OCI-LY7 (cell line): ENCODE measurements around the gene NID2. TPM values are rescaled to one million over a fixed set of nuclear protein-coding genes. Genes with fewer than 3 reads are reported as not detected.

Experiments
- BruUV-seq: library from RNA; stranded (reverse); fragments of 400-500 nt; replicated peaks from 2 replicates; lab custom pipeline; 2021; lab: Mats Ljungman, UMichigan
- CTCF ChIA-PET: fragments of 300-600 bp; sonication (Branson Sonifier 250); formaldehyde crosslinking; loops from one replicate; lab custom pipeline; 2022; ENCODE audit warnings: antibody characterized with exemption; ENCODE audit not compliant: unreplicated experiment; lab: Charles Lee
- POLR2A ChIA-PET: fragments of 300-600 bp; sonication (Branson Sonifier 250); formaldehyde crosslinking; loops from one replicate; lab custom pipeline; 2022; ENCODE audit warnings: antibody characterized with exemption; lab: Charles Lee
- DNase-seq: peaks from one replicate; pipeline ENCODE4 v3.0.0-alpha.2; 2015; ENCODE audit warnings: low spot score
- H2AFZ ChIP-seq: fragments of 200-600 bp; sonication (generic), shearing (Covaris generic); 2 replicates; pipeline ENCODE4 v1.6.1; 2014; ENCODE audit warnings: mild to moderate bottlenecking, antibody characterized with exemption, low read length, moderate library complexity
- H3K27ac ChIP-seq: fragments of 200-600 bp; sonication (generic); 2 replicates; pipeline ENCODE4 v1.5.1; 2014; ENCODE audit warnings: mixed run types, low read depth, mild to moderate bottlenecking, moderate library complexity, low read length, inconsistent platforms; ENCODE audit not compliant: poor library complexity, severe bottlenecking
- H3K36me3 ChIP-seq: fragments of 200-600 bp; sonication (generic); 2 replicates; pipeline ENCODE4 v1.6.1; 2014; ENCODE audit warnings: mild to moderate bottlenecking, antibody characterized with exemption, low read length, moderate library complexity, mixed read lengths; ENCODE audit not compliant: insufficient read depth
- H3K4me1 ChIP-seq: fragments of 200-600 bp; sonication (generic); 2 replicates; pipeline ENCODE4 v1.5.1; 2014; ENCODE audit warnings: mild to moderate bottlenecking, low read length; ENCODE audit not compliant: insufficient read depth, poor library complexity, severe bottlenecking
- H3K4me2 ChIP-seq: fragments of 200-600 bp; sonication (generic); 2 replicates; pipeline ENCODE4 v1.6.1; 2014; ENCODE audit warnings: mild to moderate bottlenecking, low read length
- H3K4me3 ChIP-seq: fragments of 200-600 bp; sonication (generic); 2 replicates; pipeline ENCODE4 v1.5.1; 2014; ENCODE audit warnings: mild to moderate bottlenecking, low read depth, low read length; ENCODE audit not compliant: poor library complexity, severe bottlenecking
- H3K79me2 ChIP-seq: fragments of 200-600 bp; sonication (generic); 2 replicates; pipeline ENCODE4 v1.6.1; 2016; ENCODE audit warnings: low read depth, mild to moderate bottlenecking, low read length, moderate library complexity, mixed read lengths; ENCODE audit not compliant: insufficient read depth
- H3K9me2 ChIP-seq: fragments of 200-600 bp; sonication (generic); 2 replicates; pipeline ENCODE4 v1.6.1; 2016; ENCODE audit warnings: mild to moderate bottlenecking, low read length, mixed read lengths; ENCODE audit not compliant: insufficient read depth
- H3K9me3 ChIP-seq: fragments of 200-600 bp; sonication (generic); 2 replicates; pipeline ENCODE4 v1.6.1; 2014; ENCODE audit warnings: mild to moderate bottlenecking, mixed run types, low read length, mixed read lengths
- H4K20me1 ChIP-seq: fragments of 200-600 bp; sonication (generic); 2 replicates; pipeline ENCODE4 v1.6.1; 2014; ENCODE audit warnings: mild to moderate bottlenecking, antibody characterized with exemption, low read length, moderate library complexity, mixed read lengths; ENCODE audit not compliant: insufficient read depth
- CTCF ChIP-seq: fragments of 200-600 bp; sonication (generic); conservative IDR thresholded peaks from 2 replicates; pipeline ENCODE4 v1.5.1; 2014; ENCODE audit warnings: mild to moderate bottlenecking, antibody characterized with exemption, low read length, moderate library complexity, mixed read lengths
- EZH2phosphoT487 ChIP-seq: fragments of 200-600 bp; sonication (generic); IDR thresholded peaks from 2 replicates; pipeline ENCODE4 v1.6.1; 2018; ENCODE audit warnings: low read depth, borderline replicate concordance, mild to moderate bottlenecking, mixed run types, antibody characterized with exemption, low read length, moderate library complexity, mixed read lengths
- intact Hi-C: fragments of 100-400 bp; cut with micrococcal nuclease; formaldehyde crosslinking; loops from one replicate; pipeline ENCODE4 v1.10.0; 2022; ENCODE audit not compliant: unreplicated experiment
- total RNA-seq, 2 experiments: library from RNA; depleted of rRNA in 1 of 2; stranded (reverse); fragments of >200 nt in 1 of 2; shearing (Covaris generic) in 1 of 2; gene quantifications; 2 replicates each; pipeline ENCODE4 v1.2.3, GENCODE V29; 2014 to 2022

Gene NID2
- total RNA-seq, 2 experiments from 2014 or later, result not detected

GRCh38 chr14:52003324-52003723, 65.5 kb downstream of the NID2 start:
- Histone ChIP-seq H3K9me3 (no peaks in the 10 kb centered on the region), H3K4me3 (no peak overlapping the region), H3K9me2 (no peaks in the 10 kb centered on the region), H3K79me2 (peaks cover 12% of the 10 kb centered on the region; the same call in 1 of the 2 replicates), H3K4me2 (no peak overlapping the region), H3K36me3 (peaks cover 100% of the 10 kb centered on the region), H3K27ac (no peak overlapping the region), H4K20me1 (peaks cover 11% of the 10 kb centered on the region; the same call in 1 of the 2 replicates), H2AFZ (no peak overlapping the region), H3K4me1 (no peaks in the 10 kb centered on the region)
- TF ChIP-seq EZH2phosphoT487 (no peak), CTCF (no peak)
- no TSS peak for BruUV-seq
- ChIA-PET CTCF (no interaction called here), POLR2A (interaction anchor here (1.6 kb wide), 1 partner anchor 10 kb away, joined by 3 read pairs; no protein-coding TSS in a partner anchor)
- no peak for DNase-seq
- intact Hi-C loops, result no loop called here

DNA sequence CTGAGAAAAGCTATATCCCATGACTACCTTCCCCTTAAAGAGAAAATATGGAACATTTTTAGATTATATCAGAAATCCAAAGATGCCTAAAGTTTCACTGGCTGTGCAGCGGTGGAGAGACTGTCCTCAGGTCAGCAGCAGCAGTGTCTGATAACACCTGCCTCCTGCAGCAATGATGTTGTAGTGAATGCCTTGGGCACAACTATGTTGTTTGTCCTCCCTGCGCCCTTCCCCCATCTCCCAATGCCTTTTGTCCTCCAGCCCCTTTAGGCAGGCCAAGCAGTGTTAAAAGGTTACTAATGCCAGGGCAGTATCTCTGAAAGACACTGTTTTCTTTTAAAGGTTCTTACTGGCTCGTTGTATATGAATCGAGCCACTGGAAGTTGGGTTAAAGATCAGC, 66.3 kb downstream of the NID2 start:
- H3K79me2 ChIP-seq, result peaks cover 19% of the 10 kb centered on the region; the same call in 1 of the 2 replicates
- intact Hi-C loops, result no loop called here
- no peaks in the 10 kb centered on the region for H3K4me1 ChIP-seq
- H3K9me2 ChIP-seq, result no peaks in the 10 kb centered on the region
- no peak overlapping the region for H3K4me3 ChIP-seq
- peaks cover 14% of the 10 kb centered on the region; the same call in 1 of the 2 replicates for H4K20me1 ChIP-seq
- H3K27ac ChIP-seq, result no peak overlapping the region
- CTCF ChIA-PET, result no interaction called here
- peaks cover 100% of the 10 kb centered on the region for H3K36me3 ChIP-seq
- no peak for DNase-seq
- no TSS peak for BruUV-seq
- no peaks in the 10 kb centered on the region for H3K9me3 ChIP-seq
- no peak overlapping the region for H2AFZ ChIP-seq
- no peak overlapping the region for H3K4me2 ChIP-seq
- POLR2A ChIA-PET, result interaction anchor here (1.6 kb wide), 1 partner anchor 9 kb away, joined by 3 read pairs; no protein-coding TSS in a partner anchor
- TF ChIP-seq EZH2phosphoT487 (no peak), CTCF (no peak)

DNA sequence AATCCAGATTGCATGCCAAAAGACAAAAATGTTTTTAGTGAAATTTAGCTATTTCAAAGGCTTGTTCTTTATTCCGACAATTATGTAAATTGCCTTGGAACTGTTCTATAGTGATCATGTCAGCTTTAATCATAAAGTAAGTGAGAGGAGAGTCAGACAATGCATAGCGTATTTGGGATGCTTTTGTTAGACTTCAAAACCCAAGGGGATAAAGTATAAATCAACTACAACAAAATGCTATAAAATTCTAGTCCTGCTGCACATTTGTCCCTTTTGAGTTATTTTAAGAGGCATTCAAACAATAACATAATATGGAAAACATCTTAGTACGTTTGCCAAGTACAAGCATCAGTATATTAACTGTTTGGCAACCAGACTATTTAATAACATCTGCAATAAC, 68.2 kb downstream of the NID2 start:
- Histone ChIP-seq H3K4me3 (no peak overlapping the region), H3K36me3 (peaks cover 100% of the 10 kb centered on the region), H3K4me2 (no peak overlapping the region), H3K4me1 (no peaks in the 10 kb centered on the region), H3K27ac (no peak overlapping the region), H3K79me2 (peaks cover 38% of the 10 kb centered on the region), H3K9me3 (no peaks in the 10 kb centered on the region), H4K20me1 (peaks cover 21% of the 10 kb centered on the region; the same call in 1 of the 2 replicates), H2AFZ (no peak overlapping the region), H3K9me2 (no peaks in the 10 kb centered on the region)
- BruUV-seq, result no TSS peak
- POLR2A ChIA-PET, result interaction anchor here (0.8 kb wide), 1 partner anchor 37 kb away, joined by 3 read pairs; no protein-coding TSS in a partner anchor
- CTCF ChIA-PET, result no interaction called here
- DNase-seq, result no peak
- intact Hi-C loops, result no loop called here
- TF ChIP-seq CTCF (no peak), EZH2phosphoT487 (no peak)
